ENCODE data around the gene MXRA8.

MXRA8 gene

DNA sequence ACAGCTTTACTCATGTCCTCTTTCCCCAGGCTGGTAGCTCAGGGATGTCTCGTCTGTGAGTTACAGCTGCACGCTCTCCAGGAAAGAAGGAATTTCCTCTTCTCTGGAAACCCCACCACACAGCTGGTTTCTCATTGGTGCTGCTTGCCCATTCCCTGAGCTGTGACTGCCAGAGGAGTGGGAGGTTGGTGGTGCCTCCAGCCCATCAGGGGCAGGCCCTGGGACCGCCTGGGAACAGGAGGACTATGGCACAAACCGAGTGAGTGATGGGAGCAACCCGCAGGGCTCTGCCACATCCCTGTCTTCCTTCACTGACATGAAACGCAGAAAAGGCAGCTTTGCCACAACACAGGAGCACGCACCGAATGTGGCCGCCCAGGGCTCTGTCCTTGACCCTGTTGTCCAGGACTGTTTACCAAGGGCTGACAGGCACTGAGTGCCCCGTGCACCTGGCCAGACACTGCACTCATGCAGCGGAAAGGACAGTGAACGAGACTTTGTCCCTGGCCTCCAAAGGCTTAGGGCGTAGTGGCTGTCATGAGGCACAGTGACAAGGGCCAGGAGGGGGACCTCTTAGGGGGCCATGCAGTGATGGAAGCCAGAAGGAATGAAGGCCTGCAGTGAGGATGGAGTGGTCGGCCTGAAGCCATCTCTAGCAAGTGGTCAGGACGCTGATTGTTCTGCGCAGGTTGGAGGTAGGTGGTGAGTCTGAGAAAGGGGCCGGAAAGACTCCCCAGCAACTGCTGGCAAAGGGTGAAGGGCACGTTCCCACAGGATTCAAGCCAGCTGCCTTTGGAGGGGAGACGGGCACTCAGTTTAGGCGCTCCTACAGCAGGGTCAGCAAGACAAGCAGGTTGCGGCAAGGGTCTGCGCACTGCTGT is 42.5 kb upstream of the MXRA8 start:
- peaks cover 31% of the 10 kb centered on the region for H3K4me1 ChIP-seq (ENCODE audit: control insufficient read depth, insufficient read depth, low read length, poor library complexity, severe bottlenecking)
- H3K27me3 ChIP-seq (replicated peaks; ENCODE audit: control insufficient read depth, insufficient read depth, low read length, poor library complexity, severe bottlenecking), result no peaks in the 10 kb centered on the region
- H3K9me3 ChIP-seq (ENCODE audit: control insufficient read depth, low read length), result no peaks in the 10 kb centered on the region
- H3K36me3 ChIP-seq (ENCODE audit: control insufficient read depth, insufficient read depth, low read length), result peaks cover 46% of the 10 kb centered on the region
- H3K4me3 ChIP-seq (ENCODE audit: insufficient read depth, low read depth, low read length, poor library complexity, severe bottlenecking), result no peak overlapping the region
- H3K27ac ChIP-seq (ENCODE audit: insufficient read depth, low read length, poor library complexity, severe bottlenecking), result no peak overlapping the region
- DNase-seq, result no peak

DNA sequence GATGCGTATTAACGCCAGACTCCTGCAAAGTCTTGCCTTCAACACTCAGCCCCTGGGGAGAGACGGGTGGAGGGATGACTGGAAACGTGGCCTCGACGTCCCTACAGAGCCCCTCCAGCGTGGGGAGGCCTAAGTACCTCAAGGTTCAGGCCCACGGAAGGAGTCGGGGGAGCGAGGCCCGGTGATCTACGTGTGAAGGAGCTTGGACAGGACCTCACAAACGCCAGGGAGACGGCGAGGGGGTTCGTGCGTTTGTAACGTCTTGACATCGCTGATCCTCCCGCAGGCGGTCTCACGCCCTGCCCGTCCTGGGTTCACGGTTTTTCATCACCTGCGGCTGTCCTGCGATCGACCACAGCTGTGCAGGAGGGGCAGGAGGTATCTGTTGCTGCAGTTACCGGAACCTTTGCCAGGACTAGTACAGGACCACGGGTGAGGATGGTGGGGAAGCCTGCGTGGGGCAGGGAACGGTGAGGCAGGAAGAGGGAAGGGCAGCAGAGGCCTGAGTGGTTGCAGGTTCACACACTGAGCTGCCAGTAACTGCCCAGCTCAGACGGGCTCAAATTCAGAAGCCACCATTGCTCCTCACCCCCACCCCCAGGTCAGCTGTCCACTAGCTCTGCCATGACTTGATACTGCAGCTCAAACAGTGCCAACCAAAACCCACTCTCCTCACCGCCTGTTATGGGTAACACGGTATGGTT is 41.7 kb upstream of the MXRA8 start:
- DNase-seq, result no peak
- Histone ChIP-seq H3K36me3 (ENCODE audit: control insufficient read depth, insufficient read depth, low read length) (peaks cover 47% of the 10 kb centered on the region), H3K27me3 (replicated peaks; ENCODE audit: control insufficient read depth, insufficient read depth, low read length, poor library complexity, severe bottlenecking) (no peaks in the 10 kb centered on the region), H3K4me3 (ENCODE audit: insufficient read depth, low read depth, low read length, poor library complexity, severe bottlenecking) (peak overlapping the region; percentile 74), H3K9me3 (ENCODE audit: control insufficient read depth, low read length) (no peaks in the 10 kb centered on the region), H3K4me1 (ENCODE audit: control insufficient read depth, insufficient read depth, low read length, poor library complexity, severe bottlenecking) (peaks cover 28% of the 10 kb centered on the region), H3K27ac (ENCODE audit: insufficient read depth, low read length, poor library complexity, severe bottlenecking) (peak overlapping the region; percentile 84)

DNA sequence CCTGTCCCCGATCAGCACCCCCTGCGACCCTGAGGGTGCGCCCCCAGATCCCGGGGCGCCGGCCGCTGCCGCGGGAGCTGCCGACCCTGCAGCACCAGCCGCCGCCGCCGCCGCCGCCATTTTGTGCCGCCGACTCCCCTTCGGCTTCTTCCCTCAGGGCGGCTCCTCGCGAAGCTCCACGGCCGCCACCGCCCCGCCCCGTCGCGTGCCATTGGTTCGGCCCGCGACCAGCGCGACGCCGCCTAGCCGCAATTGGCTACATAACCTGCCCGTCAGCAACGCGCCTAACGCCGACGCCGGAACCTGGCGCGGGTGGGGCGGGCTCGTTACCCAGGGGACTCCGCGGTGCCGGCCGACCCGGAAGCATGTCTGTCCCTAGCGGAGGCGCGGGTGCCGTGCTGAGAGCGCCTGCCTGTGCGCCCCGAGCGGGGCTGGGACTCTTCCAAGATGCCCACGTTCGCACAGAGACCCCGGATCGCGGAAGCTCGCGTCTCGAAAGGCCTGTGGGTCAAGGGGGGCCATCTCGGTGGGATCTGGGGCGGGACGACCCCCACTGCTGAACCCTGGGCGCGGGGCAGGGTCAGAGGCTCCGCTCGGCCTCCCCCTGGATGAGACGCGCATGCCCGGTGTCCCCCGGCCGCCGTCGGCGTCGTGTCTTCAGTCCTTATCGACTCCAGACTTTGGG is 41.0 kb upstream of the MXRA8 start, which contains the start of gene CCNL2:
Gene CCNL2 (minus strand): TSS at position 149 of the 685 bp plus-strand sequence. CDS start 29 bp downstream, at position 120.
- H3K36me3 ChIP-seq (ENCODE audit: control insufficient read depth, insufficient read depth, low read length), result peaks cover 45% of the 10 kb centered on the region
- H3K4me3 ChIP-seq (ENCODE audit: insufficient read depth, low read depth, low read length, poor library complexity, severe bottlenecking), result peak within 1 kb of the TSS; percentile 90
- H3K27ac ChIP-seq (ENCODE audit: insufficient read depth, low read length, poor library complexity, severe bottlenecking), result peak within 1 kb of the TSS; percentile 84
- H3K27me3 ChIP-seq (replicated peaks; ENCODE audit: control insufficient read depth, insufficient read depth, low read length, poor library complexity, severe bottlenecking), result no peaks in the 10 kb centered on the region
- DNase-seq, result peak; percentile 96 to 98 (median 98)
- H3K9me3 ChIP-seq (ENCODE audit: control insufficient read depth, low read length), result no peaks in the 10 kb centered on the region
- peaks cover 28% of the 10 kb centered on the region for H3K4me1 ChIP-seq (ENCODE audit: control insufficient read depth, insufficient read depth, low read length, poor library complexity, severe bottlenecking)

DNA sequence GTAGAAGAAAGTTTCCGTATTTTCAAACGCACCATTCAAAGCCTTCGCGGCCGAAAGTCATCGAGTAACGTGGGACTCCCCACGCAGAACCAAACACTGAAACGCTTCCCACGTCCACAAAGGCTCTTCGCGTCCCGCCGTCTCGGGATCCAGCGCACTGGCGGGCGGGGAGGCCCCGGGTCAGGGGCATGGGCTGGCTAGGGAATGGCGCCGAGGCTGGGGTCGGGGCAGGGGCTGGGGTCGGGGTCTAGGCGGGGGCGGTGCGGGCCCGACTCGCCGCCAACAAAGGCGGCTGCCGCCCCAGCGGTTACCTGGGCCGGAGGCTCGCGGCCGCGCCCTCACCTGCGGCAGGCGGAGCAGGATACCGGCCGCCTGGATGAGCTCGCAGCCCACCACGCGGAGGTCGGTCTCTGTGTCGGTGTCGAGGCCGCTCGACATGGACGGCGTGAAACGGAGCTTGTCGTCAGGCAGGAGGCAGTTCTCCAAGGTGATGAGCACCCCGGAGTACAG is 40.4 kb upstream of the MXRA8 start:
- peaks cover 48% of the 10 kb centered on the region for H3K36me3 ChIP-seq (ENCODE audit: control insufficient read depth, insufficient read depth, low read length)

DNA sequence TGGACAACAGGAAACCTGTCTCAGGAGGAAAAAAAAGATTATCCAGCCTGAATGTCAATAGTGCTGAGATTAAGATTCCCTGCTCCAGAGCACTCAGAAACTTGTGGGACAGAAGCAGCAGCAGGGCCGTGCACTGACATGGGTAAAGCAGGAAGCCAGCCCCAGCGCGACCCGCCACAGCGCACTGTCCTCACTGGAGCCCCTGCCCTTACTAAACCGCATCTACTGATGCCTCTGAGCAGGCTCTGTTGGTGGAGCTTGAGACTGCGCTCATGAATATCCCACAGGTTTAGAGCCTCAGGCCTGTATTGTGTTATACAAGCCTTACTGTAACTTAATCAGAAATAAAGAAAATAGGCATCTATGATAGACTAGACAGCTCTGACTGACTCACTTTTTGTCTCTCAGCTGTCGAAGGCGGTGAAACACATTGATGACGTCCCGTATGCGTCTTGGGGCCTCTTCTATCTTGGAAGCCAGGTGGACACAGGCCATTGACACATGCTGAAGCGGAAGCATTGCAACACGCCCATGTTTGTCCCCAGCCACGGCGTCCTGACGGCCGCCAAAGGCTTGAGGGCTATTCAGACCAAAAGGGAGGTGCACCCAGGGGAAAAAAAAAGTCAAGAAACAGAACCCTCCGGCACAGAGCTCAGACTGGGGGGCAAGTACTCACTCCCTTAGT is 39.6 kb upstream of the MXRA8 start:
- Histone ChIP-seq H3K4me3 (ENCODE audit: insufficient read depth, low read depth, low read length, poor library complexity, severe bottlenecking) (peak overlapping the region; percentile 90), H3K9me3 (ENCODE audit: control insufficient read depth, low read length) (no peaks in the 10 kb centered on the region), H3K4me1 (ENCODE audit: control insufficient read depth, insufficient read depth, low read length, poor library complexity, severe bottlenecking) (peaks cover 28% of the 10 kb centered on the region), H3K36me3 (ENCODE audit: control insufficient read depth, insufficient read depth, low read length) (peaks cover 51% of the 10 kb centered on the region), H3K27me3 (replicated peaks; ENCODE audit: control insufficient read depth, insufficient read depth, low read length, poor library complexity, severe bottlenecking) (no peaks in the 10 kb centered on the region), H3K27ac (ENCODE audit: insufficient read depth, low read length, poor library complexity, severe bottlenecking) (peak overlapping the region; percentile 80)
- DNase-seq, result no peak

More for the DNA sequence above, 40.4 kb upstream of the MXRA8 start:
- no peak for DNase-seq
- Histone ChIP-seq H3K9me3 (ENCODE audit: control insufficient read depth, low read length) (no peaks in the 10 kb centered on the region), H3K27me3 (replicated peaks; ENCODE audit: control insufficient read depth, insufficient read depth, low read length, poor library complexity, severe bottlenecking) (no peaks in the 10 kb centered on the region), H3K4me3 (ENCODE audit: insufficient read depth, low read depth, low read length, poor library complexity, severe bottlenecking) (peak overlapping the region; percentile 90), H3K4me1 (ENCODE audit: control insufficient read depth, insufficient read depth, low read length, poor library complexity, severe bottlenecking) (peaks cover 28% of the 10 kb centered on the region), H3K27ac (ENCODE audit: insufficient read depth, low read length, poor library complexity, severe bottlenecking) (peak overlapping the region; percentile 80)

DNA sequence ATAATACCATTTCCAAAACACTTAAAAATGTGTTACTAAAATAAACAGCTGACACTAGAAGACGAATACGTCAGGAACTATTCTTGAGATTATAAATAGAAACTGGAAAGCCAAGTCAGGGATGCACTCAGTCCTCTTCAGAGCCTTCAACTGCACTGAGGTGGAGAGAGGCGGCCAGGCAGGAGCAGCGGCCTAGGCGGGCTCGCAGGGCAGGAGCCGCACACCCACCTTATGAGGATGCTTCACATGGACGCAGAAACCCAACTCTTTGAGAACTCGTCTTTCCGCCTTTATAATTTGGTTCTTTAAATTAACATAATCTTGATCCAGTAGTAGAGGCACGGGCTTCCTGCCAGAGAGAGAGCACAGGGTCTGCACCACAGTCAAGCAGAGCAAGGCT is 36.8 kb upstream of the MXRA8 start:
- H3K9me3 ChIP-seq (ENCODE audit: control insufficient read depth, low read length), result no peaks in the 10 kb centered on the region
- H3K27me3 ChIP-seq (replicated peaks; ENCODE audit: control insufficient read depth, insufficient read depth, low read length, poor library complexity, severe bottlenecking), result no peaks in the 10 kb centered on the region
- peaks cover 67% of the 10 kb centered on the region for H3K36me3 ChIP-seq (ENCODE audit: control insufficient read depth, insufficient read depth, low read length)
- H3K4me3 ChIP-seq (ENCODE audit: insufficient read depth, low read depth, low read length, poor library complexity, severe bottlenecking), result no peak overlapping the region
- H3K27ac ChIP-seq (ENCODE audit: insufficient read depth, low read length, poor library complexity, severe bottlenecking), result no peak overlapping the region
- peaks cover 19% of the 10 kb centered on the region for H3K4me1 ChIP-seq (ENCODE audit: control insufficient read depth, insufficient read depth, low read length, poor library complexity, severe bottlenecking)
- DNase-seq, result no peak

DNA sequence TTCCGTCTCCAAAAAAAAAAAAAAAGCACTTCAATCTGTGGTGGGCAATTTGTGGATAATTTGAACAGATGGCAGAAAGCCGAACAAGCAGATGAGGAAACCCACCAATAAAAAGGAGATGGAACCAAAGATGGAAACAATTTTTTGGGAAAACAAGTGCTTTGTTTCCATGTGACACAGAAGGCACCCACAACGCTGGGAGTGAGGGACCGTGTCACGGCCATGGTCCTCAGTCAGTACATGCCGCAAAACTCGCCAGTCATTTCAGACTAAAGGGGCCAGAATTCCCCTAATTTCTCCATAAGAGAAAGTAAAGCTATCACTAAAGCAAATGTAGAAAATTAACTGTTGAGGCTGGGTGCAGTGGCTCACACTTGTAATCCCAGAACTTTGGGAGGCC is 35.8 kb upstream of the MXRA8 start:
- no peak overlapping the region for H3K27ac ChIP-seq (ENCODE audit: insufficient read depth, low read length, poor library complexity, severe bottlenecking)
- peaks cover 77% of the 10 kb centered on the region for H3K36me3 ChIP-seq (ENCODE audit: control insufficient read depth, insufficient read depth, low read length)
- H3K4me3 ChIP-seq (ENCODE audit: insufficient read depth, low read depth, low read length, poor library complexity, severe bottlenecking), result no peak overlapping the region
- H3K9me3 ChIP-seq (ENCODE audit: control insufficient read depth, low read length), result no peaks in the 10 kb centered on the region
- no peaks in the 10 kb centered on the region for H3K27me3 ChIP-seq (replicated peaks; ENCODE audit: control insufficient read depth, insufficient read depth, low read length, poor library complexity, severe bottlenecking)
- no peak for DNase-seq
- peaks cover 14% of the 10 kb centered on the region for H3K4me1 ChIP-seq (ENCODE audit: control insufficient read depth, insufficient read depth, low read length, poor library complexity, severe bottlenecking)

DNA sequence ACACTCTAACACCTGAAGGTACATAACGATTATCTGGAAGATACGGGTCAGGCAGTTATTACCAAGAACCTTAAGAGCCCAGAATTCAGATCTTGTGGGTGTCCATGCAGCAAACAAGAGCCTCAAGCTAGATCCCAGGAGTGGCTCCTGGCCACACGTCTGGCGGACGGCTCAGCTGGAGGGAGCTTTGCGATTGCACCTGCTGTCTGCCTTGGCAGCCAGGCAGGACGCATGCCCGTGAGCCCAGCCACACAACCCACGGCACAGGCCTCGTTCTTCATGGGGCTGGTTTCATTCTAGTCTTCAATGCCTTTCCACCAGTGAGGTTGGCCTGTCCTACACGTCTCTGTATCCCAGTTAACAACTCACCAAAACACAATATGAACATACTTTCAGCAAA is 35.1 kb upstream of the MXRA8 start:
- no peak overlapping the region for H3K4me3 ChIP-seq (ENCODE audit: insufficient read depth, low read depth, low read length, poor library complexity, severe bottlenecking)
- H3K9me3 ChIP-seq (ENCODE audit: control insufficient read depth, low read length), result no peaks in the 10 kb centered on the region
- H3K4me1 ChIP-seq (ENCODE audit: control insufficient read depth, insufficient read depth, low read length, poor library complexity, severe bottlenecking), result peaks cover 11% of the 10 kb centered on the region
- no peak overlapping the region for H3K27ac ChIP-seq (ENCODE audit: insufficient read depth, low read length, poor library complexity, severe bottlenecking)
- no peaks in the 10 kb centered on the region for H3K27me3 ChIP-seq (replicated peaks; ENCODE audit: control insufficient read depth, insufficient read depth, low read length, poor library complexity, severe bottlenecking)
- no peak for DNase-seq
- H3K36me3 ChIP-seq (ENCODE audit: control insufficient read depth, insufficient read depth, low read length), result peaks cover 81% of the 10 kb centered on the region

DNA sequence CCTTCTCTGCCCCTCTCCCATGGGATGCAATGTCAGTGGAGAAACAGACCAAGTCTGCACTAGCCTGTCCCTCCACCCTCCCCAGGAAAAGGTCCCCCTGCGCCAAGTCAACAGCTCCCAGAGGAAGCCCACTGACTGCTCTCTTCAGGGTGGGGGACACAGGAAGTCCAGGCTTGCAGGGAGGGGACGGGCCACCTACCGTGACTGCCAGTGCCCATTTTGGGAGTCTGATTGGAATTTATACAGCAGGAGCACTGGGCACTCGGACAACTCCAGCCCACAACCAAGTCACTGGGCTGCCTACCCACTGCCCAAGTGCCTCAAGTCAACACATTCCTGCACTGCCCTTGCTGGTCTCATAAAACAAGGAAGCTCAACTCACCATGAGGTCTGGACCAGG is 34.7 kb upstream of the MXRA8 start:
- Histone ChIP-seq H3K27ac (ENCODE audit: insufficient read depth, low read length, poor library complexity, severe bottlenecking) (no peak overlapping the region), H3K27me3 (replicated peaks; ENCODE audit: control insufficient read depth, insufficient read depth, low read length, poor library complexity, severe bottlenecking) (no peaks in the 10 kb centered on the region), H3K4me1 (ENCODE audit: control insufficient read depth, insufficient read depth, low read length, poor library complexity, severe bottlenecking) (peaks cover 7% of the 10 kb centered on the region), H3K9me3 (ENCODE audit: control insufficient read depth, low read length) (no peaks in the 10 kb centered on the region), H3K36me3 (ENCODE audit: control insufficient read depth, insufficient read depth, low read length) (peaks cover 83% of the 10 kb centered on the region), H3K4me3 (ENCODE audit: insufficient read depth, low read depth, low read length, poor library complexity, severe bottlenecking) (no peak overlapping the region)
- DNase-seq, result no peak
